ENCODE results near the gene BRIP1.

GRCh38 chr17:61642768-61643167 is 220.6 kb downstream of the BRIP1 start:
- no peak for TF ChIP-seq CTCF (IDR thresholded peaks at IDR 0.05; ENCODE audit: extremely low read depth in 1 of 2, insufficient read depth in 1 of 2, low read depth in 1 of 2, low read length in 2 of 2)
- no peak for TF ChIP-seq MYC (IDR thresholded peaks at IDR 0.05; ENCODE audit: low read depth, low read length)
- TF ChIP-seq GATA2 (IDR thresholded peaks at IDR 0.05; ENCODE audit: insufficient read depth, insufficient read length, low read depth, low read length) = no peak
